OCI-LY1 (cell line): Measurements from ENCODE around the gene DYNC1H1.

Experiments used
- H2AFZ ChIP-seq: fragments of 200-600 bp; sonication (generic), shearing (Covaris generic); 2 replicates; pipeline ENCODE4 v1.6.0; 2014; ENCODE audit warnings: antibody characterized with exemption, mild to moderate bottlenecking, low read length
- H3F3A ChIP-seq: fragments of 200-600 bp; sonication (generic), shearing (Covaris generic); 2 replicates; pipeline ENCODE4 v1.6.0; 2014; ENCODE audit warnings: mild to moderate bottlenecking, antibody characterized with exemption, low read length, moderate library complexity; ENCODE audit not compliant: insufficient read depth
- H3K27ac ChIP-seq: fragments of 200-600 bp; sonication (generic); 2 replicates; pipeline ENCODE4 v1.5.1; 2014; ENCODE audit warnings: low read length, mixed run types, mild to moderate bottlenecking, low read depth; ENCODE audit not compliant: poor library complexity, severe bottlenecking
- H3K27me3 ChIP-seq: fragments of 200-600 bp; sonication (generic); 2 replicates; pipeline ENCODE4 v1.6.0; 2014; ENCODE audit warnings: antibody characterized with exemption, mild to moderate bottlenecking, low read length, moderate library complexity; ENCODE audit not compliant: insufficient read depth
- H3K36me3 ChIP-seq: fragments of 200-600 bp; sonication (generic); 2 replicates; pipeline ENCODE4 v1.6.1; 2014; ENCODE audit warnings: mild to moderate bottlenecking, antibody characterized with exemption, low read length, moderate library complexity, mixed read lengths; ENCODE audit not compliant: insufficient read depth
- H3K4me1 ChIP-seq: fragments of 200-600 bp; sonication (generic); 2 replicates; pipeline ENCODE4 v1.5.1; 2014; ENCODE audit warnings: mild to moderate bottlenecking, low read length, moderate library complexity; ENCODE audit not compliant: insufficient read depth, severe bottlenecking
- H3K4me2 ChIP-seq: fragments of 200-600 bp; sonication (generic), shearing (Covaris generic); 2 replicates; pipeline ENCODE4 v1.6.1; 2014; ENCODE audit warnings: low read length
- H3K4me3 ChIP-seq: fragments of 200-600 bp; sonication (generic); 2 replicates; pipeline ENCODE4 v1.5.1; 2014; ENCODE audit warnings: low read length, low read depth, mild to moderate bottlenecking, mixed read lengths; ENCODE audit not compliant: poor library complexity, severe bottlenecking
- H3K79me2 ChIP-seq: fragments of 200-600 bp; shearing (Covaris generic); 2 replicates; pipeline ENCODE4 v1.6.1; 2016; ENCODE audit warnings: mixed run types, low read length, mixed read lengths; ENCODE audit not compliant: insufficient read depth
- H3K9ac ChIP-seq: fragments of 200-600 bp; sonication (generic), shearing (Covaris generic); 2 replicates; pipeline ENCODE4 v1.6.1; 2014; ENCODE audit warnings: mild to moderate bottlenecking, low read length, mixed read lengths
- H3K9me2 ChIP-seq: fragments of 200-600 bp; sonication (generic), shearing (Covaris generic); 2 replicates; pipeline ENCODE4 v1.6.1; 2014; ENCODE audit warnings: low read depth, mild to moderate bottlenecking, low read length, mixed read lengths
- H3K9me3 ChIP-seq: fragments of 200-600 bp; shearing (Covaris generic); 2 replicates; pipeline ENCODE4 v1.6.1; 2014; ENCODE audit warnings: low read length, mixed read lengths
- H4K20me1 ChIP-seq: fragments of 200-600 bp; sonication (generic), shearing (Covaris generic); 2 replicates; pipeline ENCODE4 v1.6.0; 2016; ENCODE audit warnings: mild to moderate bottlenecking, low read length; ENCODE audit not compliant: insufficient read depth
- CTCF ChIP-seq: fragments of 200-600 bp; sonication (generic), shearing (Covaris generic); IDR thresholded peaks from 2 replicates; pipeline ENCODE4 v1.5.1; 2017; ENCODE audit warnings: mild to moderate bottlenecking, antibody characterized with exemption, low read length, moderate library complexity, mixed read lengths
- EZH2 ChIP-seq: fragments of 200-600 bp; sonication (generic), shearing (Covaris generic); IDR thresholded peaks from 2 replicates; pipeline ENCODE4 v1.8.0; 2017; ENCODE audit warnings: borderline replicate concordance, mixed run types, mild to moderate bottlenecking, antibody characterized with exemption, low read length, moderate library complexity, mixed read lengths

DYNC1H1 gene

GRCh38 chr14:101961011-101961721 is 3.2 kb upstream of the DYNC1H1 start:
- H3K27ac ChIP-seq, result no peak overlapping the region
- H3F3A ChIP-seq, result no peaks in the 10 kb centered on the region
- H3K27me3 ChIP-seq, result no peaks in the 10 kb centered on the region
- H3K9me2 ChIP-seq, result no peaks in the 10 kb centered on the region
- H3K9ac ChIP-seq, result no peak overlapping the region
- peak; percentile 61 for TF ChIP-seq CTCF
- no peak for TF ChIP-seq EZH2
- H3K4me1 ChIP-seq, result peaks cover 25% of the 10 kb centered on the region
- H3K36me3 ChIP-seq, result no peaks in the 10 kb centered on the region
- peaks cover 11% of the 10 kb centered on the region for H3K79me2 ChIP-seq
- no peak overlapping the region for H2AFZ ChIP-seq
- no peak overlapping the region for H3K4me3 ChIP-seq
- H3K9me3 ChIP-seq, result no peaks in the 10 kb centered on the region
- H3K4me2 ChIP-seq, result no peak overlapping the region
- no peaks in the 10 kb centered on the region for H4K20me1 ChIP-seq

- Histone ChIP-seq H3K27ac (no peak overlapping the region), H3K27me3 (no peaks in the 10 kb centered on the region), H3K4me3 (no peak overlapping the region), H3K9me3 (no peaks in the 10 kb centered on the region), H3F3A (no peaks in the 10 kb centered on the region), H3K36me3 (no peaks in the 10 kb centered on the region), H3K4me2 (no peak overlapping the region), H3K4me1 (peaks cover 32% of the 10 kb centered on the region), H4K20me1 (no peaks in the 10 kb centered on the region), H3K79me2 (peaks cover 19% of the 10 kb centered on the region), H3K9ac (no peak overlapping the region), H3K9me2 (no peaks in the 10 kb centered on the region), H2AFZ (no peak overlapping the region)
- TF ChIP-seq EZH2 (no peak), CTCF (no peak)
These were observed 2.4 kb upstream of the DYNC1H1 start for GRCh38 chr14:101961746-101962502.

- Histone ChIP-seq H3K27ac (no peak overlapping the region), H3F3A (no peaks in the 10 kb centered on the region; the same call in 1 of the 2 replicates), H3K9me3 (no peaks in the 10 kb centered on the region), H3K9ac (no peak overlapping the region), H4K20me1 (no peaks in the 10 kb centered on the region), H3K4me1 (peaks cover 38% of the 10 kb centered on the region), H3K36me3 (no peaks in the 10 kb centered on the region), H2AFZ (no peak overlapping the region), H3K4me2 (no peak overlapping the region), H3K4me3 (no peak overlapping the region), H3K79me2 (peaks cover 24% of the 10 kb centered on the region), H3K27me3 (no peaks in the 10 kb centered on the region), H3K9me2 (no peaks in the 10 kb centered on the region)
- no peak for TF ChIP-seq CTCF
- no peak for TF ChIP-seq EZH2
These were observed 1.9 kb upstream of the DYNC1H1 start for GRCh38 chr14:101962503-101962874.
